Naive B cell (primary cell): ENCODE results near the gene CHEK2. TPM values are rescaled to one million over a fixed set of nuclear protein-coding genes. Genes with fewer than 3 reads are reported as not detected.
"Not testable (repeated sequence)": the region's sequence is repeated elsewhere in the genome, so short reads cannot be mapped to it uniquely, and the experiment has no call there.

ENCODE experiments used
- ATAC-seq, 2 donors: fragments of 150-1000 bp; cut with Tn5 transposase; 2 replicates each; pipeline ENCODE4 v1.10.0; 2021; ENCODE audit warnings: low read depth in 2 of 2, mild to moderate bottlenecking in 2 of 2, moderate library complexity in 2 of 2
- DNase-seq: peaks from one replicate; pipeline ENCODE4 v3.0.0; 2022
- H3K27ac Mint-ChIP-seq, 6 donors: one replicate each; pipeline ENCODE4 v1.8.0; 2020 to 2022; ENCODE audit warnings: mild to moderate bottlenecking in 6 of 6, mixed read lengths in 6 of 6, moderate library complexity in 5 of 6, inconsistent platforms in 2 of 6
- H3K27me3 Mint-ChIP-seq, 3 donors: one replicate each; pipeline ENCODE4 v1.8.0; 2021 to 2022; ENCODE audit warnings: mixed read lengths in 3 of 3, mild to moderate bottlenecking in 1 of 3
- H3K36me3 Mint-ChIP-seq, 2 donors: one replicate each; pipeline ENCODE4 v1.8.0; 2020 to 2022; ENCODE audit warnings: mixed read lengths in 2 of 2, inconsistent platforms in 1 of 2, mild to moderate bottlenecking in 1 of 2
- H3K4me1 Mint-ChIP-seq, 3 donors: one replicate each; pipeline ENCODE4 v1.8.0; 2020 to 2022; ENCODE audit warnings: mixed read lengths in 3 of 3, inconsistent platforms in 1 of 3, mild to moderate bottlenecking in 1 of 3, moderate library complexity in 1 of 3
- H3K4me3 Mint-ChIP-seq, 8 donors: one replicate each; pipeline ENCODE4 v1.8.0; 2020 to 2022; ENCODE audit warnings: mild to moderate bottlenecking in 8 of 8, mixed read lengths in 8 of 8, moderate library complexity in 8 of 8, inconsistent platforms in 2 of 8
- H3K9me3 Mint-ChIP-seq, 7 donors: one replicate each; pipeline ENCODE4 v1.8.0; 2020 to 2022; ENCODE audit warnings: mixed read lengths in 7 of 7, mild to moderate bottlenecking in 5 of 7, inconsistent platforms in 2 of 7, moderate library complexity in 1 of 7
- polyA plus RNA-seq, 6 donors: library from polyadenylated mRNA; unstranded; fragments of 300-500 nt; fragmentation: Illumina TruSeq; gene quantifications; one replicate each; pipeline ENCODE4 v1.2.3, GENCODE V29; 2021; ENCODE audit warnings: low read depth in 6 of 6

The CHEK2 gene
- polyA plus RNA-seq, 6 donors from 2014 or later = 16.0 to 75.9 (median 21.9) TPM

- H3K4me3 Mint-ChIP-seq = peak overlapping the region; percentile 6 to 81 (median 58)
- peaks cover 0 to 2% of the 10 kb centered on the region in 2 donors for H3K36me3 Mint-ChIP-seq
These were observed 38.2 kb downstream of the CHEK2 start for GRCh38 chr22:28703436-28703835.

GRCh38 chr22:28702891-28703290, 38.7 kb downstream of the CHEK2 start:
- no peaks in the 10 kb centered on the region for H3K9me3 Mint-ChIP-seq
- no peaks in the 10 kb centered on the region for H3K27me3 Mint-ChIP-seq
- peak overlapping the region in 4 of 6 donors; percentile 49 to 81 (median 76) for H3K27ac Mint-ChIP-seq
- H3K36me3 Mint-ChIP-seq = peaks cover 0 to 4% of the 10 kb centered on the region in 2 donors
- peak overlapping the region in 7 of 8 donors; percentile 40 to 81 (median 62) for H3K4me3 Mint-ChIP-seq
- H3K4me1 Mint-ChIP-seq = peaks cover 29 to 54% (median 30%) of the 10 kb centered on the region in 3 donors
- ATAC-seq = peak; percentile 82 to 83
- peak; percentile 50 for DNase-seq

More at GRCh38 chr22:28703436-28703835, 38.2 kb downstream of the CHEK2 start:
- Mint-ChIP-seq H3K27ac (peak overlapping the region in 5 of 6 donors; percentile 42 to 81 (median 72)), H3K27me3 (no peaks in the 10 kb centered on the region), H3K4me1 (peaks cover 29 to 54% (median 30%) of the 10 kb centered on the region in 3 donors), H3K9me3 (no peaks in the 10 kb centered on the region)
- no peak for ATAC-seq
- DNase-seq = no peak

GRCh38 chr22:28693041-28693760, 48.4 kb downstream of the CHEK2 start:
- Mint-ChIP-seq H3K36me3 (peaks cover 16 to 23% of the 10 kb centered on the region in 2 donors), H3K4me1 (peaks cover 7 to 12% (median 11%) of the 10 kb centered on the region in 3 donors), H3K27ac (peak overlapping the region in 1 of 6 donors; percentile 24)
- not testable (repeated sequence) for ATAC-seq, H3K27me3 Mint-ChIP-seq, DNase-seq, H3K4me3 Mint-ChIP-seq, H3K9me3 Mint-ChIP-seq

- DNase-seq, H3K4me3 Mint-ChIP-seq, H3K27me3 Mint-ChIP-seq, H3K9me3 Mint-ChIP-seq, ATAC-seq: not testable (repeated sequence)
- Mint-ChIP-seq H3K4me1 (peaks cover 7 to 30% (median 19%) of the 10 kb centered on the region in 3 donors), H3K27ac (peak overlapping the region in 1 of 6 donors; percentile 10), H3K36me3 (peaks cover 9 to 16% of the 10 kb centered on the region in 2 donors)
These were observed 51.8 kb downstream of the CHEK2 start for GRCh38 chr22:28689796-28690195.

- not testable (repeated sequence) for H3K36me3 Mint-ChIP-seq, H3K9me3 Mint-ChIP-seq, H3K27ac Mint-ChIP-seq, DNase-seq, ATAC-seq, H3K4me3 Mint-ChIP-seq
- H3K27me3 Mint-ChIP-seq = peaks cover 0 to 20% (median 8%) of the 10 kb centered on the region in 3 donors
- H3K4me1 Mint-ChIP-seq = peaks cover 7 to 28% (median 15%) of the 10 kb centered on the region in 3 donors
These were observed 58.7 kb downstream of the CHEK2 start for GRCh38 chr22:28682966-28683365.

GRCh38 chr22:28680813-28681490, 60.7 kb downstream of the CHEK2 start:
- H3K36me3 Mint-ChIP-seq, ATAC-seq, DNase-seq, H3K9me3 Mint-ChIP-seq: not testable (repeated sequence)
- H3K4me1 Mint-ChIP-seq = peaks cover 7 to 13% (median 9%) of the 10 kb centered on the region in 3 donors
- H3K27ac Mint-ChIP-seq = peak overlapping the region in 1 of 6 donors; percentile 58
- H3K4me3 Mint-ChIP-seq = peak overlapping the region in 6 of 8 donors; percentile 86 to 95 (median 92)
- H3K27me3 Mint-ChIP-seq = peaks cover 0 to 20% (median 8%) of the 10 kb centered on the region in 3 donors

GRCh38 chr22:28679611-28680287, 61.9 kb downstream of the CHEK2 start, which contains the start of gene TTC28:
TTC28 (minus strand) TSS chr22:28679840; CDS start chr22:28679723, 117 bp downstream.
- Mint-ChIP-seq H3K27me3 (peaks cover 5 to 27% (median 15%) of the 10 kb centered on the region in 3 donors), H3K27ac (peak within 1 kb of the TSS in 5 of 6 donors; percentile 66 to 95 (median 84)), H3K4me1 (peaks cover 14 to 23% (median 17%) of the 10 kb centered on the region in 3 donors), H3K4me3 (peak within 1 kb of the TSS; percentile 86 to 97 (median 92))
- ATAC-seq = peak; percentile 41 to 52
- not testable (repeated sequence) for H3K9me3 Mint-ChIP-seq, H3K36me3 Mint-ChIP-seq
- DNase-seq = peak; percentile 72

GRCh38 chr22:28678778-28679610, 62.6 kb downstream of the CHEK2 start:
- Mint-ChIP-seq H3K27ac (peak overlapping the region in 3 of 6 donors; percentile 49 to 87 (median 86)), H3K4me1 (peaks cover 19 to 31% (median 24%) of the 10 kb centered on the region in 3 donors), H3K4me3 (peak overlapping the region; percentile 83 to 91 (median 87)), H3K27me3 (peaks cover 9 to 32% (median 16%) of the 10 kb centered on the region in 3 donors)
- H3K9me3 Mint-ChIP-seq, H3K36me3 Mint-ChIP-seq: not testable (repeated sequence)
- ATAC-seq = peak; percentile 28 to 34
- DNase-seq = peak; percentile 28

- Mint-ChIP-seq H3K4me1 (peaks cover 25 to 38% (median 32%) of the 10 kb centered on the region in 3 donors), H3K27me3 (peaks cover 15 to 39% (median 19%) of the 10 kb centered on the region in 3 donors), H3K4me3 (peak overlapping the region in 7 of 8 donors; percentile 21 to 91 (median 85))
- not testable (repeated sequence) for ATAC-seq, H3K9me3 Mint-ChIP-seq, H3K36me3 Mint-ChIP-seq, DNase-seq, H3K27ac Mint-ChIP-seq
These were observed 63.5 kb downstream of the CHEK2 start for GRCh38 chr22:28678170-28678569.

GRCh38 chr22:28674121-28674563, 67.5 kb downstream of the CHEK2 start:
- ATAC-seq = peak; percentile 99
- H3K27ac Mint-ChIP-seq = peak overlapping the region; percentile 62 to 100 (median 97)
- DNase-seq = peak; percentile 45
- no peaks in the 10 kb centered on the region for H3K36me3 Mint-ChIP-seq
- peaks cover 21 to 36% (median 31%) of the 10 kb centered on the region in 3 donors for H3K4me1 Mint-ChIP-seq
- peak overlapping the region; percentile 9 to 89 (median 76) for H3K4me3 Mint-ChIP-seq
- H3K9me3 Mint-ChIP-seq = peaks cover 0 to 7% (median 5%) of the 10 kb centered on the region in 7 donors
- peaks cover 24 to 48% (median 27%) of the 10 kb centered on the region in 3 donors for H3K27me3 Mint-ChIP-seq

GRCh38 chr22:28670756-28671155, 70.9 kb downstream of the CHEK2 start:
- Mint-ChIP-seq H3K4me1 (peaks cover 18 to 30% (median 25%) of the 10 kb centered on the region in 3 donors), H3K4me3 (no peak overlapping the region), H3K9me3 (peaks cover 0 to 7% (median 5%) of the 10 kb centered on the region in 7 donors), H3K27ac (no peak overlapping the region), H3K36me3 (no peaks in the 10 kb centered on the region), H3K27me3 (peaks cover 24 to 37% (median 27%) of the 10 kb centered on the region in 3 donors)
- DNase-seq = no peak
- no peak for ATAC-seq

- no peaks in the 10 kb centered on the region for H3K36me3 Mint-ChIP-seq
- no peak overlapping the region for H3K27ac Mint-ChIP-seq
- no peak for ATAC-seq
- H3K4me1 Mint-ChIP-seq = peaks cover 16 to 26% (median 19%) of the 10 kb centered on the region in 3 donors
- peaks cover 21 to 34% (median 24%) of the 10 kb centered on the region in 3 donors for H3K27me3 Mint-ChIP-seq
- DNase-seq = no peak
- H3K4me3 Mint-ChIP-seq = no peak overlapping the region
- peaks cover 0 to 6% (median 4%) of the 10 kb centered on the region in 7 donors for H3K9me3 Mint-ChIP-seq
These were observed 71.5 kb downstream of the CHEK2 start for GRCh38 chr22:28670161-28670560.
